NCI-H2196 (cell line): ENCODE measurements around the gene CCDC136.
A peak's percentile ranks its signal among the peaks of the same experiment; 100 is the strongest.

Experiments used
- DNase-seq: peaks from one replicate; lab custom pipeline; 2025; ENCODE audit not compliant: unreplicated experiment; lab: John Stamatoyannopoulos, UW

CCDC136 gene

GRCh38 chr7:128843938-128844621, 52.3 kb downstream of the CCDC136 start:
- no peak for DNase-seq

DNA sequence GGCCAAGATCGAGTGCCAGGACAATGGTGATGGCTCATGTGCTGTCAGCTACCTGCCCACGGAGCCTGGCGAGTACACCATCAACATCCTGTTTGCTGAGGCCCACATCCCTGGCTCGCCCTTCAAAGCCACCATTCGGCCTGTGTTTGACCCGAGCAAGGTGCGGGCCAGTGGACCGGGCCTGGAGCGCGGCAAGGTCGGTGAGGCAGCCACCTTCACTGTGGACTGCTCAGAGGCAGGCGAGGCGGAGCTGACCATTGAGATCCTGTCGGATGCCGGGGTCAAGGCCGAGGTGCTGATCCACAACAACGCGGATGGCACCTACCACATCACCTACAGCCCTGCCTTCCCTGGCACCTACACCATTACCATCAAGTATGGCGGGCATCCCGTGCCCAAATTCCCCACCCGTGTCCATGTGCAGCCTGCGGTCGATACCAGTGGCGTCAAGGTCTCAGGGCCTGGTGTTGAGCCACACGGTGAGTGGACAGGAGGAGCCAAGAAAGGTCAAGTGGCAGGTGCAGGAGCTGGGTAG, 53.1 kb downstream of the CCDC136 start:
- no peak for DNase-seq

DNA sequence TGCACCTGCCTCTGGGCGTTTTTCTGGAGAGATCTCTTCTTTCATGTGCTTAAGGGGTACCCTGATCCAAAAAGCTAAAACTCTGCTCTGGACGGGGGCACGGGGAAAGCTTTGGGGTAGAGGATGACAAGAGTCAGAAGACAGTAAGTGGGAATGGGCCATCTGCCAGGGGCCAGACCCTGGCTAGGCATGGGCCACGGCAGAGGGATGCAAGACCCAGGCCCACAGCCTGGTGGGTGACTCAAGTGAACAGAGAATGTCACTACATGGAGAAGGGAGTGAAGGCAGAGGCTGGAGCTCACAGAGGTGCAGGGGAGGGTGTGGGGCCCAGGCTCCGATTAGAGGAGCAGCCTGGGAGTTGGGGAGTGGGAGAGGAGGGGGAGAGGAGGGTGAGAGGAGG, 53.7 kb downstream of the CCDC136 start:
- DNase-seq, result no peak

- DNase-seq, result no peak
These were observed 54.2 kb downstream of the CCDC136 start for GRCh38 chr7:128845987-128846386.

DNA sequence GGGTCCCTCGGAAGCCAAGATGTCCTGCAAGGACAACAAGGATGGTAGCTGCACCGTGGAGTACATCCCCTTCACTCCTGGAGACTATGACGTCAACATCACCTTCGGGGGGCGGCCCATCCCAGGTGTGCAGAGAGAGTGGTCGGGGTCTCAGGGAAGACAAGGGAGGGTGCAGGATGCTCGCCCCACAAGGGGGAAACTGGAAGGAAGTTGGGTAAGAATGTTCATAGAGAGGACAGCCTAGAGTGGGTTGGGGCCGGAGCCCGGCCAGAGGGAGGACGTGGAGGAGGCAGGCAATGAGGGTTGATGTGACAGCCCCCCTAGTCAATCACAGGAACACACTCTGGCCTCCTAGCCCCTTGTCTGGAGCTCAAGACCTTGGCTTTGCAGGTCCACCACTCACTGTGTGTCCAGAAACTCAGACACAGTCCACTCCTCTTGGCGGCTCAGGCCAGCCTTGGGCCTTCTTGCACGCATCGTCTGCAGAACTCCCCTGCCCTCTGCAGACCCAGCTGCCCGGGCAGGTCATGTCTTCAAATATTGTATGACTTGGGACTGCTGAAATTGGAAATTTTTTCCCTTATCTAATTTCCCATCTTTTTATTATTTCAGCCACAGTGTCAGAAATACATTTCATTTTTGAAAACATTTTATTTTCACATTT, 55.1 kb downstream of the CCDC136 start:
- DNase-seq, result no peak

GRCh38 chr7:128847721-128848211, 56.0 kb downstream of the CCDC136 start:
- DNase-seq, result no peak

- no peak for DNase-seq
These were observed 56.8 kb downstream of the CCDC136 start for GRCh38 chr7:128848289-128849155.

DNA sequence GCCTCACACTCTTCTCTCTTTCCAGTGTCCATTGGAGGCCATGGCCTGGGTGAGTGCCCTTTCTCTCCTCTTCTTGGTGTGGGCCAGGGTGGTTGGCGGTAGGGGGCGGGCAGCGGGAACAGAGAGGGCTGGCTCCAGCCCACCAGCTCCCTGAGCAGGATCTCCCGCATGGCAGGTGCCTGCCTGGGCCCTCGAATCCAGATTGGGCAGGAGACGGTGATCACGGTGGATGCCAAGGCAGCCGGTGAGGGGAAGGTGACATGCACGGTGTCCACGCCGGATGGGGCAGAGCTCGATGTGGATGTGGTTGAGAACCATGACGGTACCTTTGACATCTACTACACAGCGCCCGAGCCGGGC, 57.4 kb downstream of the CCDC136 start:
- DNase-seq, result no peak

DNA sequence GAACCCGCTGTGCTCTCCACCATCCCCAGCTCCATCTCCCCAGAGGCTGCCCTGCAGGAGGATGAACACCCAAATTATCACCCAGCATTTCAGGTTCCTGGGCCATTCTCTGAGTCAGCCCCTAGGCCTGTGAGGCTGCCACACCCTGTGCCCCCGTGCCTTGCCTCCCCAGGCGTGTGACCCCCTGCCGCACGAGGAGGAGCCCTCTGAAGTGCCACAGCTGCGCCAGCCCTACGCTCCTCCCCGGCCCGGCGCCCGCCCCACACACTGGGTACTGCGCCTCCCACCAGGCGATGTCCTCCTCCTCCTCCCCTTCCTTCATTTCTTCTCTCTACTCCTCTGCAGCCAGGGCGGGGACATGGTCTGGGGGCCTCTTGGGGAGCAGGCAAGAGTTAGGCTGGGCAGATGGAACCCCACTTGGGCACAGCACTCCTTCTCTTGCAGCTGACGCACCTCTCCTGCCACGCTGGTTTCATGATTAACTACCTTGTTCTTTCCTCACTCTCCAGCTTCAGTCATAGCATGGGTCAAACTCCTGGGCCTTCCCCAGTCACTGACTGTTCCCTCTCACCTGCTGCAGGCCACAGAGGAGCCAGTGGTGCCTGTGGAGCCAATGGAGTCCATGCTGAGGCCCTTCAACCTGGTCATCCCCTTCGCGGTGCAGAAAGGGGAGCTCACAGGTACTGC, 58.2 kb downstream of the CCDC136 start:
- no peak for DNase-seq

DNA sequence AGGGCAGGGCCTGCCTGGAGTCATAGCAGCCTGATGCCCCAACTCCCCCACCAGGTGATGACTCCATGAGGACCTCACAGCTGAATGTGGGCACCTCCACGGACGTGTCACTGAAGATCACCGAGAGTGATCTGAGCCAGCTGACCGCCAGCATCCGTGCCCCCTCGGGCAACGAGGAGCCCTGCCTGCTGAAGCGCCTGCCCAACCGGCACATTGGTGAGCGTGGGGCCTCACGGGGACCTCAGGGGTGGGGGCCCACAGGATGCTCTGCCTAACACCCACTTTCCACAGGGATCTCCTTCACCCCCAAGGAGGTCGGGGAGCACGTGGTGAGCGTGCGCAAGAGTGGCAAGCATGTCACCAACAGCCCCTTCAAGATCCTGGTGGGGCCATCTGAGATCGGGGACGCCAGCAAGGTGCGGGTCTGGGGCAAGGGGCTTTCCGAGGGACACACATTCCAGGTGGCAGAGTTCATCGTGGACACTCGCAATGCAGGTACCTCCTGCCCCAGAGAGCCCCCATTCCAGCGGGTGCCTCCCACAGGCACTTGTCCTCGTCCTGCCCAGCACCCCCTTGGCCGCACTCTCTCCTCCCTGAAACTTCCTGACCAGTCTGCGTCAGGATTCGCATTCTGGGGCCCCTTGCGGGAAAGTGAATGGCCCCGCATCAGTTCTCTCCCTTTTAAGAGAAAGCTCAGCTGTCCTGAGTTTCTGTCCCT, 60.9 kb downstream of the CCDC136 start:
- DNase-seq, result no peak

DNA sequence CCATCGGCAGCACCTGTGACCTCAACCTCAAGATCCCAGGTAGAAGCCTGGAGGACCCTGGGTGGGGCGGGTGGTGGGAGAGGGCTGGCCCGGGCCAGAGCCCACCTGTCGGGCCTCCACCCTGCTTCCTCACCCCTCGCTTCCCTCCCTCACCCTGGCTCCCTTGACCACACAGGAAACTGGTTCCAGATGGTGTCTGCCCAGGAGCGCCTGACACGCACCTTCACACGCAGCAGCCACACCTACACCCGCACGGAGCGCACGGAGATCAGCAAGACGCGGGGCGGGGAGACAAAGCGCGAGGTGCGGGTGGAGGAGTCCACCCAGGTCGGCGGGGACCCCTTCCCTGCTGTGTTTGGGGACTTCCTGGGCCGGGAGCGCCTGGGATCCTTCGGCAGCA, 62.0 kb downstream of the CCDC136 start:
- no peak for DNase-seq

DNA sequence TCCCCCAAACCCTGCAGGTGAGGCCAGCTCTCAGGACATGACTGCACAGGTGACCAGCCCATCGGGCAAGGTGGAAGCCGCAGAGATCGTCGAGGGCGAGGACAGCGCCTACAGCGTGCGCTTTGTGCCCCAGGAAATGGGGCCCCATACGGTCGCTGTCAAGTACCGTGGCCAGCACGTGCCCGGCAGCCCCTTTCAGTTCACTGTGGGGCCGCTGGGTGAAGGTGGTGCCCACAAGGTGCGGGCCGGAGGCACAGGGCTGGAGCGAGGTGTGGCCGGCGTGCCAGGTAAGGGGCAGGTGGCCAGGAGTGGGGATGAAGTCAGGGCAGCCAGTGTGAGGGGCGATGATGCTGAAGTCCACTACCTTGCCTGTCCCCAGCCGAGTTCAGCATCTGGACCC, 62.6 kb downstream of the CCDC136 start:
- DNase-seq, result no peak

GRCh38 chr7:128855559-128855958, 63.8 kb downstream of the CCDC136 start:
- no peak for DNase-seq

GRCh38 chr7:128856001-128856718, 64.4 kb downstream of the CCDC136 start:
- DNase-seq, result no peak

GRCh38 chr7:128858380-128859231, 66.8 kb downstream of the CCDC136 start:
- no peak for DNase-seq

- DNase-seq, result peak; percentile 25
These were observed 67.7 kb downstream of the CCDC136 start for GRCh38 chr7:128859232-128860157.

DNA sequence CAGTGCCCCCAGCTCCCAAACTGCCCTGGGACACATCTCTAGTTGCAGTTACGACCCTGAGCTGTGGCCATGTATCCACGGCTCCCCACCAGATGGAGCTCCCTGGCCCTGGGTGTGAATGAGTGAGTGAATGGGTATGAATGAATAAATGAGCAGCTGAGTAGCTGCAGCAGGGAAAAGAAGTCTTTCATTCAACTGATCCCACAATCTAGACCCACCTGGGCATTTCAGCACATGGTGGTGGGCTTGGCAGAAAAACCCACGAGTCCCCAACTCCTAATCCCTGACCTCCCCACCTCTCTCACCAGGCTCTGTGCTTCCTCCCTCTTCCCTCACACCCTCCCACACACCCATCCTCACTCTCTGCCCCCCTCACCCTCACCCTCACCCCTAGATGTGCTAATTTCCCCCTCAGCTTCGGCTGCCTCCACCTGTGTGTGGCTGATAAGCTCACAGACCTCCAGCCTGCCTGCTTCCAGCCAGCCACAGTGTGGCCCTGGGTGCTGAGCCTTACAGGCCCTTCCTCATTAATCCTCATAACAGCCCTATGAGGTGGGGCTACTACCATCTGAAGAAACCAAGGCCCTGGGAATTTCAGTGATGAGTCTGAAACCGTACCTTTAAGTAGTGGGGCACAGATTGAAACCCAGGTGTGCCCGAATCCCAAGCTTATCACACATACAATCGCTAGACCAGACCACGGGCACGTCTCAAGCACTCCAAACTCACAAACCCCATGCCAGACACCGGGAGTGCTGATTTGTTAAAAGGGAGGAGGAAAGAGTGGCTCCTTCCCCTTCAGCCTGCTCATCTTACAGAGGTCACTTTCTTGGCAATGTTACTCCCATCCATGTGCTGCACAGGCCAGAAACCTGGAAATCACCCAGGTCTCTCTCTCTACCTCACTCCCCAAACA, 68.6 kb downstream of the CCDC136 start:
- DNase-seq, result peak; percentile 17
